ENCODE data around the gene NOSTRIN. TPM values are rescaled to one million over a fixed set of nuclear protein-coding genes. Genes with fewer than 3 reads are reported as not detected.

The NOSTRIN gene
- total RNA-seq, 2 experiments from 2014 or later = not detected

- CTCF ChIA-PET (ENCODE audit: unreplicated experiment) = no interaction called here
- no peaks in the 10 kb centered on the region for H3K36me3 ChIP-seq (ENCODE audit: insufficient read depth, low read length)
Observed at GRCh38 chr2:168770796-168771195, 31.6 kb upstream of the NOSTRIN start.

GRCh38 chr2:168772704-168773103 lies 29.7 kb upstream of the NOSTRIN start:
- BruUV-seq (replicated peaks) = no TSS peak
- H3K36me3 ChIP-seq (ENCODE audit: insufficient read depth, low read length) = no peaks in the 10 kb centered on the region
- ChIA-PET POLR2A (interaction anchor here (0.7 kb wide), 1 partner anchor 31 kb away, joined by 3 read pairs; no protein-coding TSS in a partner anchor), CTCF (ENCODE audit: unreplicated experiment) (no interaction called here)
- no peak overlapping the region for H3K4me3 ChIP-seq (ENCODE audit: low read depth, low read length, poor library complexity, severe bottlenecking)
- TF ChIP-seq CTCF (conservative IDR thresholded peaks at IDR 0.05; ENCODE audit: low read length) = no peak
- H3K9me3 ChIP-seq (ENCODE audit: low read length) = no peaks in the 10 kb centered on the region
- no peaks in the 10 kb centered on the region for H3K9me2 ChIP-seq (ENCODE audit: insufficient read depth, low read length)
- no peaks in the 10 kb centered on the region for H3K4me1 ChIP-seq (ENCODE audit: insufficient read depth, low read length, poor library complexity, severe bottlenecking)
- no peak overlapping the region for H3K4me2 ChIP-seq (ENCODE audit: low read length)
- intact Hi-C loops (cut with micrococcal nuclease; ENCODE audit: unreplicated experiment) = loop anchor here (1.0 kb wide), 1 partner anchor 148 kb away; no protein-coding TSS in a partner anchor
- H3K79me2 ChIP-seq (ENCODE audit: insufficient read depth, low read depth, low read length) = no peaks in the 10 kb centered on the region
- no peaks in the 10 kb centered on the region for H4K20me1 ChIP-seq (ENCODE audit: insufficient read depth, low read length)
- no peak for DNase-seq (ENCODE audit: low spot score)
- no peak overlapping the region for H2AFZ ChIP-seq (ENCODE audit: low read length)
- no peak overlapping the region for H3K27ac ChIP-seq (ENCODE audit: low read depth, low read length, poor library complexity, severe bottlenecking)

More at GRCh38 chr2:168770796-168771195, 31.6 kb upstream of the NOSTRIN start:
- Histone ChIP-seq H4K20me1 (ENCODE audit: insufficient read depth, low read length) (no peaks in the 10 kb centered on the region), H3K9me3 (ENCODE audit: low read length) (no peaks in the 10 kb centered on the region), H3K27ac (ENCODE audit: low read depth, low read length, poor library complexity, severe bottlenecking) (no peak overlapping the region), H3K4me2 (ENCODE audit: low read length) (no peak overlapping the region), H3K4me3 (ENCODE audit: low read depth, low read length, poor library complexity, severe bottlenecking) (no peak overlapping the region), H3K4me1 (ENCODE audit: insufficient read depth, low read length, poor library complexity, severe bottlenecking) (no peaks in the 10 kb centered on the region), H2AFZ (ENCODE audit: low read length) (no peak overlapping the region), H3K79me2 (ENCODE audit: insufficient read depth, low read depth, low read length) (no peaks in the 10 kb centered on the region), H3K9me2 (ENCODE audit: insufficient read depth, low read length) (no peaks in the 10 kb centered on the region)
- no TSS peak for BruUV-seq (replicated peaks)
- no peak for TF ChIP-seq EZH2phosphoT487 (IDR thresholded peaks at IDR 0.05; ENCODE audit: borderline replicate concordance, low read depth, low read length)
- TF ChIP-seq CTCF (conservative IDR thresholded peaks at IDR 0.05; ENCODE audit: low read length) = no peak
- intact Hi-C loops (cut with micrococcal nuclease; ENCODE audit: unreplicated experiment) = no loop called here
- no peak for DNase-seq (ENCODE audit: low spot score)
- POLR2A ChIA-PET = no interaction called here

GRCh38 chr2:168773128-168773527 lies 29.3 kb upstream of the NOSTRIN start:
- POLR2A ChIA-PET = interaction anchor here (0.7 kb wide), 1 partner anchor 31 kb away, joined by 3 read pairs; no protein-coding TSS in a partner anchor
- Histone ChIP-seq H3K4me2 (ENCODE audit: low read length) (no peak overlapping the region), H3K4me1 (ENCODE audit: insufficient read depth, low read length, poor library complexity, severe bottlenecking) (no peaks in the 10 kb centered on the region)

More at GRCh38 chr2:168773128-168773527, 29.3 kb upstream of the NOSTRIN start:
- H3K27ac ChIP-seq (ENCODE audit: low read depth, low read length, poor library complexity, severe bottlenecking) = no peak overlapping the region
- no peaks in the 10 kb centered on the region for H3K9me3 ChIP-seq (ENCODE audit: low read length)
- intact Hi-C loops (cut with micrococcal nuclease; ENCODE audit: unreplicated experiment) = loop anchor here (1.0 kb wide), 1 partner anchor 147 kb away; no protein-coding TSS in a partner anchor
- no TSS peak for BruUV-seq (replicated peaks)
- no peaks in the 10 kb centered on the region for H3K9me2 ChIP-seq (ENCODE audit: insufficient read depth, low read length)
- H3K36me3 ChIP-seq (ENCODE audit: insufficient read depth, low read length) = no peaks in the 10 kb centered on the region
- H2AFZ ChIP-seq (ENCODE audit: low read length) = no peak overlapping the region
- TF ChIP-seq EZH2phosphoT487 (IDR thresholded peaks at IDR 0.05; ENCODE audit: borderline replicate concordance, low read depth, low read length) (no peak), CTCF (conservative IDR thresholded peaks at IDR 0.05; ENCODE audit: low read length) (no peak)
- H4K20me1 ChIP-seq (ENCODE audit: insufficient read depth, low read length) = no peaks in the 10 kb centered on the region
- H3K79me2 ChIP-seq (ENCODE audit: insufficient read depth, low read depth, low read length) = no peaks in the 10 kb centered on the region
- no peak for DNase-seq (ENCODE audit: low spot score)
- no peak overlapping the region for H3K4me3 ChIP-seq (ENCODE audit: low read depth, low read length, poor library complexity, severe bottlenecking)
- CTCF ChIA-PET (ENCODE audit: unreplicated experiment) = no interaction called here

Data from OCI-LY7 (cell line).